ENCODE data around the gene HPS3. TPM values are rescaled to one million over a fixed set of nuclear protein-coding genes. Genes with fewer than 3 reads are reported as not detected.
"Not testable (repeated sequence)": the region's sequence is repeated elsewhere in the genome, so short reads cannot be mapped to it uniquely, and the experiment has no call there.

The HPS3 gene
- polyA plus RNA-seq, 1 of the 3 experiments (the other 2 are of a cell fraction) = 9.4 TPM

DNA sequence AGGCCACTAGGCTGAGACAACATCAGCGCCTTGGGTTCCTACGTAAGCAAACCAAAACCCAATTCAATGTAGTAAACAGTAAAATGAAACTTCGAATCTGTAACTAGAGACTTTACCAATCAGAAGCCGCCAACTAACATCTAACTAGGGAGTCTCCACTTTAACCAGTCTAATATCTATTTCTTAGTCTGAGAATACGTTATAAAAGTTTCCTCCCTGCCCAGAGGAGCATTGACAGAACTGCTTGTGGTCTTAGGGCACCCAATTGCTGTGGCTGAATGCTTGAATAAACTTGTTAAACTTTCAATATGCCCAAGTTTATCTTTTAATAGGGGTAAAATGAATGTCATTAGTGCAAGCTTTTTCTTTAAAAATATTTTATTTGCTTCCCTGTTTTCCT, 87.9 kb downstream of the HPS3 start:
- no peak for TF ChIP-seq FOXM1 (IDR thresholded peaks at IDR 0.05; ENCODE audit: low read depth)
- H3K4me3 ChIP-seq (ENCODE audit: low read depth in 2 of 2, low read length in 1 of 2) = no peak overlapping the region
- H3K27me3 ChIP-seq (ENCODE audit: insufficient read depth) = no peaks in the 10 kb centered on the region
- WGBS (ENCODE audit: low lambda C conversion rate) = 92% methylated on average over 5 of the region's 5 CpGs
- H2AFZ ChIP-seq (ENCODE audit: low read depth) = no peak overlapping the region
- H3K4me1 ChIP-seq (ENCODE audit: control insufficient read depth in 1 of 2, insufficient read depth in 2 of 2, low read depth in 1 of 2, low read length in 1 of 2) = peaks cover 0 to 5% of the 10 kb centered on the region in 2 experiments; a peak in 2 of 4 replicates
- DNase-seq = no peak
- no peak overlapping the region for H3K27ac ChIP-seq (ENCODE audit: low read depth in 2 of 2, low read length in 1 of 2)
- H3K4me2 ChIP-seq = no peak overlapping the region
- H3K9me3 ChIP-seq = no peaks in the 10 kb centered on the region
- H3F3A ChIP-seq (replicated peaks; ENCODE audit: insufficient read depth) = no peaks in the 10 kb centered on the region
- no peaks in the 10 kb centered on the region for H3K79me2 ChIP-seq (ENCODE audit: insufficient read depth)
- ChIA-PET POLR2A (no interaction called here), CTCF (interaction anchor here (1.3 kb wide), 2 partner anchors 54 to 97 kb away, joined by 3 to 7 read pairs; no protein-coding TSS in a partner anchor)
- no peaks in the 10 kb centered on the region for H3K9me2 ChIP-seq
- H3K36me3 ChIP-seq (replicated peaks in 1 of 2; ENCODE audit: control insufficient read depth in 1 of 2, insufficient read depth in 2 of 2, low read length in 1 of 2) = no peaks in the 10 kb centered on the region
- H4K20me1 ChIP-seq (ENCODE audit: insufficient read depth) = no peaks in the 10 kb centered on the region
- no peak overlapping the region for H3K9ac ChIP-seq

DNA sequence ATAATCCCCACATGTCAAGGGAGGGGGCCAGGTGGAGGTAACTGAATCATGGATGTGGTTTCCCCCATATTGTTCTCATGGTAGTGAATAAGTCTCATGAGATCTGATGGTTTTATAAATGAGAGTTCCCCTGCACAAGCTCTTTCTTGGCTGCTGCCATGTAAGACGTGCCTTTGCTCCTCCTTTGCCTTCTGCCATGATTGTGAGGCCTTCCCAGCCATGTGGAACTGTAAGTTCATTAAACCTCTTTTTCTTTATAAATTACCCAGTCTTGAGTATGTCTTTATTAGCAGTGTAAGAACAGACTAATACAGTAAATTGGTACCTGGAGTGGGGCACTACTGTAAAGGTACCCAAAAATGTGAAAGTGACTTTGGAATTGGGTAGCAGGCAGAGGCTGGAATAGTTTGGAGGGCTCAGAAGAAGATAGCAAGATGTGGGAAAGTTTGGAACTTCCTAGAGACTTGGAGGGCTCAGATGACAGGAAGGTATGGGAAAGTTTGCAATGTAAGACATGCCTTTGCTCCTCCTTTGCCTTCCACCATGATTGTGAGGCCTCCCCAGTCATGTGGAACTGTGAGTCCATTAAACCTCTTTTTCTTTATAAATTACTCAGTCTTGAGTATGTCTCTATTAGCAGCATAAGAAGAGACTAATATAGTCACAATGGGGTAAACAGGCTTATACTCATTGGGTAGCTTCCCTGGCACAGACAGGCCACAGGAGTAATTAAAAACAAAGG, 90.1 kb downstream of the HPS3 start:
- H3K9me3 ChIP-seq; DNase-seq; H3K27me3 ChIP-seq (ENCODE audit: insufficient read depth); H3K36me3 ChIP-seq (replicated peaks in 1 of 2; ENCODE audit: control insufficient read depth in 1 of 2, insufficient read depth in 2 of 2, low read length in 1 of 2); H3K27ac ChIP-seq (ENCODE audit: low read depth in 2 of 2, low read length in 1 of 2); H3K79me2 ChIP-seq (ENCODE audit: insufficient read depth); H2AFZ ChIP-seq (ENCODE audit: low read depth); H3K4me2 ChIP-seq; H3K4me1 ChIP-seq (ENCODE audit: control insufficient read depth in 1 of 2, insufficient read depth in 2 of 2, low read depth in 1 of 2, low read length in 1 of 2); H3K4me3 ChIP-seq (ENCODE audit: low read depth in 2 of 2, low read length in 1 of 2); H3K9ac ChIP-seq; POLR2A ChIA-PET; H3F3A ChIP-seq (replicated peaks; ENCODE audit: insufficient read depth); H4K20me1 ChIP-seq (ENCODE audit: insufficient read depth); H3K9me2 ChIP-seq: not testable (repeated sequence)
- CTCF ChIA-PET = interaction anchor here (0.8 kb wide), 1 partner anchor 20 kb away, joined by 3 read pairs; no protein-coding TSS in a partner anchor
- 82% methylated on average over 1 of the region's 1 CpG for WGBS (ENCODE audit: low lambda C conversion rate)

DNA sequence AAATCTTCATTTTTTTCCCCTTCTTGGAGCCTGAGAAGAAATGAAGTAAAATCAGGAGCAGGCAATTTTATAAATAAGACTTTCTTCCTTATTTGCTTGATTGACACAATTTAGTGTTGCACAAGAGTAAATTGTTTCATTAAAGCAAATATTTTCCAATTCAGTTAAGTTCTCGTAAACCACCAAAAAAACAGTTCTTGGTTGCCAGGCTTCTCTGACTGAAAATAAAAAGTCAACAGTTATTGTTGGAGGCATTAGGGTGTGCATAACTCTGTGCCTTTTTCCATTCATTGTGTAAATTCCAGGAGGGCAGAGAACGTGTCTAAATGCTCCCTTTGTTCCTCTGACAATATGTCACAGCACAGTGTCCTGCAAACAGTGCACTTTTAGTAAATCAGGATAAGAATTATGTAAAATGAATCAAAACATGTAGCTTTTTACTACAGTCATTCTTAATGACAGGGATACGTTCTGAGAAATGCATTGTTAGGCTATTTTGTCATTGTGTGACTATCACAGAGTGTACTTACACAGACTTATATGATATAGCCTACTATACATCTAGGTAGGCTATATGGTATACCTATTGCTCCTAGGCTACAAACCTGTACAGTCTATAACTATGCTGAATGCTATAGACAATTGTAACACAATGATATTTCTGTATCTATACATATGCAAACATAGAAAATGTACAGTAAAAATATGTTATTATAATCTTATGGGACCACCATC, 92.5 kb downstream of the HPS3 start, which contains the start of gene CP:
CP (minus strand) TSS at position 47 of the 735 bp plus-strand sequence; CDS start at position 10, 37 bp downstream.
- Histone ChIP-seq H3K79me2 (ENCODE audit: insufficient read depth) (no peaks in the 10 kb centered on the region), H3K4me2 (no peak within 1 kb of the TSS), H3K36me3 (replicated peaks in 1 of 2; ENCODE audit: control insufficient read depth in 1 of 2, insufficient read depth in 2 of 2, low read length in 1 of 2) (no peaks in the 10 kb centered on the region), H3K27me3 (ENCODE audit: insufficient read depth) (no peaks in the 10 kb centered on the region), H2AFZ (ENCODE audit: low read depth) (no peak within 1 kb of the TSS), H3K9ac (no peak within 1 kb of the TSS), H3K9me3 (no peaks in the 10 kb centered on the region), H3F3A (replicated peaks; ENCODE audit: insufficient read depth) (no peaks in the 10 kb centered on the region), H3K4me1 (ENCODE audit: control insufficient read depth in 1 of 2, insufficient read depth in 2 of 2, low read depth in 1 of 2, low read length in 1 of 2) (peaks cover 0 to 11% of the 10 kb centered on the region in 2 experiments; a peak in 2 of 4 replicates), H3K4me3 (ENCODE audit: low read depth in 2 of 2, low read length in 1 of 2) (no peak within 1 kb of the TSS), H4K20me1 (ENCODE audit: insufficient read depth) (no peaks in the 10 kb centered on the region), H3K27ac (ENCODE audit: low read depth in 2 of 2, low read length in 1 of 2) (no peak within 1 kb of the TSS), H3K9me2 (no peaks in the 10 kb centered on the region)
- POLR2A ChIA-PET = no interaction called here
- WGBS (ENCODE audit: low lambda C conversion rate) = 75% methylated on average over 3 of the region's 3 CpGs
- TF ChIP-seq, protein P1, sequence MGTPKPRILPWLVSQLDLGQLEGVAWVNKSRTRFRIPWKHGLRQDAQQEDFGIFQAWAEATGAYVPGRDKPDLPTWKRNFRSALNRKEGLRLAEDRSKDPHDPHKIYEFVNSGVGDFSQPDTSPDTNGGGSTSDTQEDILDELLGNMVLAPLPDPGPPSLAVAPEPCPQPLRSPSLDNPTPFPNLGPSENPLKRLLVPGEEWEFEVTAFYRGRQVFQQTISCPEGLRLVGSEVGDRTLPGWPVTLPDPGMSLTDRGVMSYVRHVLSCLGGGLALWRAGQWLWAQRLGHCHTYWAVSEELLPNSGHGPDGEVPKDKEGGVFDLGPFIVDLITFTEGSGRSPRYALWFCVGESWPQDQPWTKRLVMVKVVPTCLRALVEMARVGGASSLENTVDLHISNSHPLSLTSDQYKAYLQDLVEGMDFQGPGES (IDR thresholded peaks at IDR 0.05; ENCODE audit: low read depth, low read length) = no peak
- no peak for TF ChIP-seq SIN3A (IDR thresholded peaks at IDR 0.05; ENCODE audit: borderline replicate concordance, low read depth, low read length)
- no peak for TF ChIP-seq RFX5 (IDR thresholded peaks at IDR 0.05; ENCODE audit: low read length)
- TF ChIP-seq SMC3 (IDR thresholded peaks at IDR 0.05; ENCODE audit: low read depth, low read length) = no peak
- no peak for TF ChIP-seq TAF1 (IDR thresholded peaks at IDR 0.05; ENCODE audit: borderline replicate concordance, low read depth, low read length)
- TF ChIP-seq POLR2AphosphoS5 (IDR thresholded peaks at IDR 0.05; ENCODE audit: low read depth, low read length) = no peak
- no peak for TF ChIP-seq EZH2phosphoT487 (IDR thresholded peaks at IDR 0.05; ENCODE audit: borderline replicate concordance, low read depth)
- TF ChIP-seq MXI1 (IDR thresholded peaks at IDR 0.05; ENCODE audit: low read depth, low read length) = no peak
- TF ChIP-seq, protein P2, sequence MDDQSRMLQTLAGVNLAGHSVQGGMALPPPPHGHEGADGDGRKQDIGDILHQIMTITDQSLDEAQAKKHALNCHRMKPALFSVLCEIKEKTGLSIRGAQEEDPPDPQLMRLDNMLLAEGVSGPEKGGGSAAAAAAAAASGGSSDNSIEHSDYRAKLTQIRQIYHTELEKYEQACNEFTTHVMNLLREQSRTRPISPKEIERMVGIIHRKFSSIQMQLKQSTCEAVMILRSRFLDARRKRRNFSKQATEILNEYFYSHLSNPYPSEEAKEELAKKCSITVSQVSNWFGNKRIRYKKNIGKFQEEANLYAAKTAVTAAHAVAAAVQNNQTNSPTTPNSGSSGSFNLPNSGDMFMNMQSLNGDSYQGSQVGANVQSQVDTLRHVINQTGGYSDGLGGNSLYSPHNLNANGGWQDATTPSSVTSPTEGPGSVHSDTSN (IDR thresholded peaks at IDR 0.05) = no peak
- TF ChIP-seq RAD21 (IDR thresholded peaks at IDR 0.05; ENCODE audit: low read length) = no peak
- no peak for TF ChIP-seq RCOR1 (IDR thresholded peaks at IDR 0.05; ENCODE audit: low read length)
- no peak for TF ChIP-seq NRF1 (IDR thresholded peaks at IDR 0.05; ENCODE audit: low read depth, low read length)
- TF ChIP-seq EP300 (IDR thresholded peaks at IDR 0.05; ENCODE audit: borderline replicate concordance in 1 of 2, low read depth in 1 of 2, low read length in 1 of 2) = no peak
- no peak for TF ChIP-seq GATA2 (CRISPR knock-in tag; IDR thresholded peaks at IDR 0.05)
- TF ChIP-seq, protein P3, sequence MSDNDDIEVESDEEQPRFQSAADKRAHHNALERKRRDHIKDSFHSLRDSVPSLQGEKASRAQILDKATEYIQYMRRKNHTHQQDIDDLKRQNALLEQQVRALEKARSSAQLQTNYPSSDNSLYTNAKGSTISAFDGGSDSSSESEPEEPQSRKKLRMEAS (IDR thresholded peaks at IDR 0.05; ENCODE audit: low read depth) = no peak
- TF ChIP-seq, protein P4, sequence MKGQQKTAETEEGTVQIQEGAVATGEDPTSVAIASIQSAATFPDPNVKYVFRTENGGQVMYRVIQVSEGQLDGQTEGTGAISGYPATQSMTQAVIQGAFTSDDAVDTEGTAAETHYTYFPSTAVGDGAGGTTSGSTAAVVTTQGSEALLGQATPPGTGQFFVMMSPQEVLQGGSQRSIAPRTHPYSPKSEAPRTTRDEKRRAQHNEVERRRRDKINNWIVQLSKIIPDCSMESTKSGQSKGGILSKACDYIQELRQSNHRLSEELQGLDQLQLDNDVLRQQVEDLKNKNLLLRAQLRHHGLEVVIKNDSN (IDR thresholded peaks at IDR 0.05; ENCODE audit: borderline replicate concordance, low read depth) = no peak
- no peak for TF ChIP-seq GABPA (IDR thresholded peaks at IDR 0.05; ENCODE audit: low read depth)
- TF ChIP-seq ELF1 (IDR thresholded peaks at IDR 0.05) = no peak
- CTCF ChIA-PET = no interaction called here
- DNase-seq = no peak

All from SK-N-SH (cell line).